T47D (cell line): ENCODE data around the gene CDC20.

Experiments used
- DNase-seq, 2 experiments: peaks; one replicate each; pipeline versions ENCODE4 v3.0.0 to v3.0.0-alpha.2; 2011 to 2012; ENCODE audit warnings: low read depth in 1 of 2, low spot score in 1 of 2
- JUND ChIP-seq: IDR thresholded peaks from 2 replicates; pipeline ENCODE4 v1.6.1; 2012; ENCODE audit warnings: low read depth
- in situ Hi-C: cut with HindIII; loops from 2 replicates; pipeline ENCODE4 v1.10.0; 2016; ENCODE audit warnings: low sequenced_read_pairs, low pct_unique_long_range_greater_than_20kb

CDC20 gene

GRCh38 chr1:43318831-43319230, 40.0 kb upstream of the CDC20 start:
- DNase-seq = no peak
- in situ Hi-C loops = no loop called here
- no peak for TF ChIP-seq JUND

- in situ Hi-C loops = no loop called here
- DNase-seq = no peak
- TF ChIP-seq JUND = no peak
These were observed 39.5 kb upstream of the CDC20 start for GRCh38 chr1:43319288-43319687.

DNA sequence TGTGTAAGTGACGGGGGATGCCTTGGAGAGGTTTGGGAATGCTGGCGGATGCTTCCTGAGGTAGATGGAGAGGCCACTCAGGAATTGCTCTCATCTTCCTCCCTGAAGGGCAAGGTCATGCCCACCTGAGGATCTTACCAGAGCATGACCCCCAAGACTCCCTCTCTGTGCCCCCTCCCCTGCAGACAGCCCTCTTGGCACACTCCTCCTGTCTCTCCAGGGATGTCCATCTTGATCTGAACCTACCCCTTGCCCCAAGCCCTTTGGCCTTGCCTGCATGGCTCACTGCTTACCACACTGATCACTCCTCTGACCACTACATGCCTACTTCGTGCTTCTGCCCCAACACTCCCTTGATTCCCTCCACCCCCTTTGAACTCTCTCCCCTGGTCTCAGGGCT, 39.0 kb upstream of the CDC20 start:
- in situ Hi-C loops = no loop called here
- no peak for DNase-seq
- no peak for TF ChIP-seq JUND

DNA sequence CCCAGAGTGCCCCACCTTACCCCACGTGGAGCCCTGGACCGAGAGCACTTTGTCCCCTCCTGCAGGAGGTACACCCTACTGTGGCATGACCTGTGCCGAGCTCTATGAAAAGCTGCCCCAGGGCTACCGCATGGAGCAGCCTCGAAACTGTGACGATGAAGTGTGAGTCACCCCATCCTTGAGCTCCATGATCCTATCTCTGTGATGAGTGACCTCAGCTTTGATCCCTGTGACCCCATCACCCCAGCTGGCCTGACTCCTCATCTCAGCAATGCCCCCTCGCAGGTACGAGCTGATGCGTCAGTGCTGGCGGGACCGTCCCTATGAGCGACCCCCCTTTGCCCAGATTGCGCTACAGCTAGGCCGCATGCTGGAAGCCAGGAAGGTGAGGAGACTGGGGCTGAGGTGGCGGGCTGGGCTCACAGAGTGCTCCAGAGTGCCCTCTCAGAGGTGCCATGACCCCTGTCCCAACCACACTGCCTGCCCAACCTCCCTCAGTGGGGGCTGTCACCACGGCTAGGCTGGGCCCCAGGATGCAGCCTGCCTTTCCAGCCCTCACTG, 37.4 kb upstream of the CDC20 start:
- in situ Hi-C loops = no loop called here

DNA sequence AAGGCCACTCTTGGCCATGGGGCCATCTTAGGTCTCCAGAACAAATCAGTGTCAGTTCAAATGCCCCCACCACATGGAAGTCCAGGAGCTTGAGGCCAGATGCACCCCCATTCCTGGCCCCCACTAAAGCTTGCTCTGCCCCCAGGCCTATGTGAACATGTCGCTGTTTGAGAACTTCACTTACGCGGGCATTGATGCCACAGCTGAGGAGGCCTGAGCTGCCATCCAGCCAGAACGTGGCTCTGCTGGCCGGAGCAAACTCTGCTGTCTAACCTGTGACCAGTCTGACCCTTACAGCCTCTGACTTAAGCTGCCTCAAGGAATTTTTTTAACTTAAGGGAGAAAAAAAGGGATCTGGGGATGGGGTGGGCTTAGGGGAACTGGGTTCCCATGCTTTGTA, 36.3 kb upstream of the CDC20 start:
- DNase-seq = no peak
- no peak for TF ChIP-seq JUND
- in situ Hi-C loops = no loop called here

More for the DNA sequence above, 37.4 kb upstream of the CDC20 start:
- DNase-seq = no peak
- no peak for TF ChIP-seq JUND

- in situ Hi-C loops = no loop called here
- DNase-seq = no peak
- no peak for TF ChIP-seq JUND
These were observed 34.0 kb upstream of the CDC20 start for GRCh38 chr1:43324810-43325209.

DNA sequence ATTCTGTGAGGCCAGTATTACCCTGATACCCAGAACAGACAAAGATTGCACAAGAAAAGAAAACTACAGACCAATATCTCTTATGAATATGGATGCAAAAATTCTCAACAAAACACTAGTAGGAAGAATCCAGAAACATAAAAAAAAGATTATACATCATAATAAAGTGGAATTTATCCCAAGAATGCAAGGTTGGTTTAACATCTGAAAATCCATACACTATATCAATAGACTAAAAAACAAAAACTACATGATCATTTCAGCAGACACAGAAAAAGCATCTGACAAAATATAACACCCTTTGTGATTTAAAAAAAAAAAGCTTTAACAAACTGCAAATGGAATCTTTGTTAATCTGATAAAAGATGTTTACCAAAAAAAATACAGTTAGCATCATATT, 33.4 kb upstream of the CDC20 start:
- no peak for DNase-seq
- in situ Hi-C loops = no loop called here
- no peak for TF ChIP-seq JUND

DNA sequence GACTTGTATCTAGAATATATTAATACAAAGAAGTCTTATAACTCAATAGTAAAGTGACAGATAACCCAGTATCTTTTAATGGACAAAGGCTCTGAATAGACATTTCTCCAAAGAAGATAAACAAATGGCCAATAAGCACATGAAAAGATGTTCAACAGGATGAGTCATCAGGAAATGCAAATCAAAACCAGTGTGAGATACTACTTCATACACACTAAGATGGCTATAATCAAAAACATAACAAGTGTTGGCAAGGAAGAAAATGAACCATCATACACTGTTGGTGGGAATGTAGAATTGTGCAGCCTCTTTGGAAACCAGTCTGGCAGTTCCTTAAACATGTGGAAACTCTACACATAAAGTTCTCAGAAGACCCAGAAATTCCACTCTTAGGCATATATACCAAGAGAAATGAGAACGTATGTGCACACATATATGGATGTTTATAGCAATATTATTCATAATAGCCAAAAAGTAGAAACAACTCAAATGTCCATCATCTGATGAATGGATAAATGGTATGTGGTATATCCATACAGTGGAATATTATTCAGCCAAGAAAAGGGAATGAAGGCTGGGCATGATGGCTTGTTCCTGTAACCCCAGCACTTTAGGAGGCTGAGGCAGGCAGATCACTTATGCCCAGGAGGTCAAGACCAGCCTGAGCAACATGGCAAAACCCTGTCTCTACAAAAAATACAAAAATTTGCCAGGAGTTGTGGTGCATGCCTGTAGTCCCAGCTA, 31.1 kb upstream of the CDC20 start:
- in situ Hi-C loops = no loop called here
- TF ChIP-seq JUND = no peak
- DNase-seq = no peak

DNA sequence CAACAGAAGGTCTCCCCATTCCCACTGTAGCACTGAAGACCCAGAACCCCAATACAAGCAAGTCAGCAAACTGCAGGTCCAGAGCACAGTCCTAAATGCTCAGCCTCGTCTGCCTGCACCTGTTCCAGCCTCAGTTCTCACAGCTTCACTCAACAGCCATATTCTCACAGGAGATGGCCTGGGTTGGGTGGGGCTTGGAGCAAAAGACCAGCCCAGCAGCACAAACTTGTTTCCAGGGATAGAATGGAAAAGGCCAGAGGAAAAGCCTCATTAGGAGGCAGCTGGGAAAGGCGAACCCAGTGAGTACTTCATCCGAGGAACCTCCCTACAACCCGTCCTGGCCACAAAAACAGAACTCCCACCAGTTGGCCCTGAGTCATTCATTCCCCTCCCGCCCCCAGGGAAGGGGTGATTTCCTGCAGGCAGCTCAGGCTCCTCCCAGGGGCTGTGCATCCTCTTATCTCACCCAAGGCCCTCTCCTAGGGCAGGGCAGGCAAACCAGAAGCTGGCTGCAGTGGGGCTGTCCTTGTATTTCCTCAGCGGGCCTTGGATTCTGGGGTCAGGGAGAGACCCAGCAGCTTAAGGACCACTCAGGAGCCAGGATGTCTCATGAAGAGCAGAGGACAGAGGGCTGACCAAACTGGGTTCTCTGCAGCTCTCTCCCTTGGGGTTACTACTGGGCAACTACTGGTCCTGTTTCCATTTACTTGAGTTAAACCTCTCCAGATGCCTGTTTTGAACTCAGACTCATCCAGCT, 28.6 kb upstream of the CDC20 start:
- no peak for TF ChIP-seq JUND
- DNase-seq = peak in 1 of 2 experiments; percentile 20
- in situ Hi-C loops = no loop called here

DNA sequence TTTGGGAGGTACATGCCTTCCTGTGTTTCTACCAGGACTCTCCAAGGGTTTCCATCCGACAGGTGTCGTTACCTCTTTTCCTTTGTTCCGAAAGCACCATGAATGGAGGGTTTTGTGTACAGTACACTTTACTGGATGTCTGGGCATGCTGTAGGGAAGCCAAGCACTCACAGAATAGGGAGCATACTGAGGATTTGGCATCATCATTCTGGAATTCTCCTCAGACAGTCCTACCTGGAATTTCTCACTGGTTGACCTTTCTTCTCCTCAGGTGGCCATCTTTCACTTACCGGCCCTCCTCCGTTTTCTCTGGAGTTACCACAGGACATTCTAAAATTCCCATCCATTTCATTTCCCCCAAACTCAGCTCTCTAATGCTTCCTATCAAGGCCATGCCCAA, 27.1 kb upstream of the CDC20 start:
- no peak for DNase-seq
- no peak for TF ChIP-seq JUND
- in situ Hi-C loops = no loop called here

- no peak for DNase-seq
- no peak for TF ChIP-seq JUND
- in situ Hi-C loops = no loop called here
These were observed 24.2 kb upstream of the CDC20 start for GRCh38 chr1:43334453-43335205.

DNA sequence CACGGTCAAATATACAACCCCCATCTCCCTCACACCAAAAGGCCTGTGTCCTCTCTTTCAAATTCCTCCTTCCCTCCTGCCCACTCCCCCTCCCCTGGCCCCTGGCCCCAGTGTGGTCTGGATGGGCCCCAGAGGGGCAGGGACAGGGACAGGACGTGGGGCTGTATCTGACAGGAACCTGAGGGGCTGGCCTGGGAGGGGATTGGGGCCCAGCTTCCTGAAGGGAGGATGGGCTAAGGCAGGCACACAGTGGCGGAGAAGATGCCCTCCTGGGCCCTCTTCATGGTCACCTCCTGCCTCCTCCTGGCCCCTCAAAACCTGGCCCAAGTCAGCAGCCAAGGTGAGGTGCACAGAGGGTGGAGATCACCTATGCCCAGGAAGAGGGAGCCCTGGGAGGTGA, 21.2 kb upstream of the CDC20 start, which contains the start of gene MPL:
MPL (plus strand) TSS at position 231 of the 400 bp plus-strand sequence; CDS start at position 262, 31 bp downstream.
- no peak for TF ChIP-seq JUND
- in situ Hi-C loops = no loop called here
- no peak for DNase-seq
